GM12878 (cell line): ENCODE data around the gene IL36A. TPM values are rescaled to one million over a fixed set of nuclear protein-coding genes. Genes with fewer than 3 reads are reported as not detected.

ENCODE experiments used
- ATAC-seq: fragments of 200-7000 bp; cut with Tn5 transposase; 3 replicates; pipeline ENCODE4 v1.9.1; 2020; ENCODE audit warnings: mild to moderate bottlenecking, moderate library complexity
- BruUV-seq: library from RNA; stranded (reverse); fragments of 400-500 nt; replicated peaks from 2 replicates; lab custom pipeline; 2021; lab: Mats Ljungman, UMichigan
- CTCF ChIA-PET: fragments of 300-600 bp; sonication (Branson Sonifier 250); formaldehyde crosslinking; extraction: SDS; loops from one replicate; lab custom pipeline; 2021; ENCODE audit warnings: inconsistent platforms; lab: Yijun Ruan, JAX
- POLR2A ChIA-PET: fragments of 350-600 bp; formaldehyde crosslinking; extraction: SDS; loops from one replicate; lab custom pipeline; 2021; ENCODE audit warnings: inconsistent platforms; lab: Charles Lee
- RAD21 ChIA-PET: fragments of 300-600 bp; sonication (Branson Sonifier 250); formaldehyde crosslinking; loops from one replicate; lab custom pipeline; 2023; ENCODE audit warnings: antibody characterized with exemption; ENCODE audit not compliant: unreplicated experiment; lab: Charles Lee
- SMC1A ChIA-PET: fragments of 300-600 bp; sonication (Branson Sonifier 250); formaldehyde crosslinking; loops from one replicate; lab custom pipeline; 2023; ENCODE audit not compliant: unreplicated experiment, uncharacterized antibody; lab: Charles Lee
- DNase-seq: peaks from one replicate; pipeline ENCODE4 v3.0.0-alpha.2; 2011; ENCODE audit warnings: low read depth, low spot score
- FAIRE-seq: peaks from 3 replicates; lab custom pipeline; 2011; peaks lifted over from hg19 to GRCh38; lab: Jason Lieb, UNC
- H2AFZ ChIP-seq: 2 replicates; pipeline ENCODE4 v1.6.0; 2011; ENCODE audit warnings: low read depth, low read length, control low read depth; ENCODE audit not compliant: control insufficient read depth
- H3K27ac ChIP-seq: 2 replicates; pipeline ENCODE4 v1.5.1; 2011; ENCODE audit warnings: control low read depth; ENCODE audit not compliant: control insufficient read depth, insufficient read depth
- H3K27me3 ChIP-seq, 2 experiments: replicated peaks in 1 of 2; 2 replicates each; pipeline versions ENCODE4 v1.6.0 to v1.6.1; 2011; ENCODE audit warnings: low read length in 1 of 2; ENCODE audit not compliant: control insufficient read depth in 2 of 2, insufficient read depth in 2 of 2
- H3K36me3 ChIP-seq, 2 experiments: 2 replicates each; pipeline ENCODE4 v1.5.1; 2011; ENCODE audit warnings: low read length in 1 of 2; ENCODE audit not compliant: control insufficient read depth in 2 of 2, insufficient read depth in 2 of 2
- H3K4me1 ChIP-seq: 2 replicates; pipeline ENCODE4 v1.6.1; 2011; ENCODE audit warnings: mild to moderate bottlenecking, low read length, moderate library complexity, mixed read lengths; ENCODE audit not compliant: control insufficient read depth, insufficient read depth
- H3K4me2 ChIP-seq: 2 replicates; pipeline ENCODE4 v1.6.0; 2011; ENCODE audit warnings: control low read depth; ENCODE audit not compliant: control insufficient read depth, insufficient read depth
- H3K4me3 ChIP-seq: fragments of 200-600 bp; sonication (generic); 2 replicates; pipeline ENCODE4 v1.5.1; 2016
- H3K79me2 ChIP-seq: 2 replicates; pipeline ENCODE4 v1.6.0; 2011; ENCODE audit warnings: low read length; ENCODE audit not compliant: control insufficient read depth, insufficient read depth
- H3K9ac ChIP-seq: 2 replicates; pipeline ENCODE4 v1.8.0; 2011; ENCODE audit warnings: low read length, control low read depth, mixed read lengths; ENCODE audit not compliant: control insufficient read depth, insufficient read depth
- H3K9me3 ChIP-seq: replicated peaks from 3 replicates; pipeline ENCODE4 v1.5.1; 2011; ENCODE audit warnings: mild to moderate bottlenecking, low read length; ENCODE audit not compliant: control insufficient read depth, insufficient read depth
- H4K20me1 ChIP-seq: 2 replicates; pipeline ENCODE4 v1.6.0; 2011; ENCODE audit not compliant: control insufficient read depth, insufficient read depth
- ATF7 ChIP-seq: fragments of 450-650 bp; IDR thresholded peaks from 2 replicates; pipeline ENCODE4 v1.6.1; 2016; ENCODE audit warnings: low read depth, mild to moderate bottlenecking
- BHLHE40 ChIP-seq, 2 experiments: fragments of 450-650 bp in 1 of 2; IDR thresholded peaks; 2 replicates each; pipeline ENCODE4 v1.6.1; 2011 to 2017; ENCODE audit warnings: low read depth in 2 of 2, borderline replicate concordance in 1 of 2, improper control_type of control experiment in 1 of 2, low read length in 1 of 2, mild to moderate bottlenecking in 1 of 2
- BRCA1 ChIP-seq: IDR thresholded peaks from 2 replicates; pipeline ENCODE4 v1.6.1; 2011; ENCODE audit warnings: low read depth, low read length, improper control_type of control experiment
- DPF2 ChIP-seq: fragments of 450-650 bp; IDR thresholded peaks from 2 replicates; pipeline ENCODE4 v1.6.1; 2017; ENCODE audit warnings: mild to moderate bottlenecking
- MEF2B ChIP-seq: fragments of 450-650 bp; IDR thresholded peaks from 2 replicates; pipeline ENCODE4 v1.6.1; 2018; ENCODE audit warnings: mild to moderate bottlenecking, moderate library complexity; ENCODE audit not compliant: partially characterized antibody, poor library complexity, severe bottlenecking
- NRF1 ChIP-seq: conservative IDR thresholded peaks from 2 replicates; pipeline ENCODE4 v1.6.1; 2011; ENCODE audit warnings: mild to moderate bottlenecking, low read depth, low read length, improper control_type of control experiment
- SMAD1 ChIP-seq: fragments of 450-650 bp; IDR thresholded peaks from 2 replicates; pipeline ENCODE4 v1.6.1; 2018; ENCODE audit warnings: mild to moderate bottlenecking, low read depth; ENCODE audit not compliant: partially characterized antibody
- ZZZ3 ChIP-seq: IDR thresholded peaks from 2 replicates; pipeline ENCODE4 v1.6.1; 2011; ENCODE audit warnings: low read depth; ENCODE audit not compliant: control insufficient read depth, insufficient read length
- WGBS: methylation state at CpG from one replicate; pipeline ENCODE4 v1.1.6; 2016; ENCODE audit warnings: low lambda C conversion rate; ENCODE audit not compliant: insufficient replicate concordance, insufficient coverage; ENCODE audit errors: missing lambda C conversion rate; 5-methylcytosine and 5-hydroxymethylcytosine counted together
- in situ Hi-C: fragments of 300-500 bp; cut with MboI; formaldehyde crosslinking; loops from 9 replicates; pipeline ENCODE4 v1.14.3; 2018; ENCODE audit warnings: mixed read lengths
- intact Hi-C: fragments of 100-400 bp; cut with micrococcal nuclease; formaldehyde crosslinking; loops from one replicate; pipeline ENCODE4 v1.14.2; 2022; ENCODE audit not compliant: unreplicated experiment
- polyA plus RNA-seq, 11 experiments: library from polyadenylated mRNA; depleted of rRNA in 4 of 11; unstranded in 6 of 11; stranded (reverse) in 5 of 11; fragments of >200 nt; fragmentation: Nextera tagmentation in 4 of 11; fragmentation: Illumina TruSeq in 1 of 11; extraction: Ambion mirVana in 4 of 11; extraction: Trizol in 1 of 11; gene quantifications; 1 replicate in 1 of 11; 2 replicates in 10 of 11; pipeline versions ENCODE4 v1.2.1 to v1.2.3, GENCODE V29; 2011 to 2016; ENCODE audit warnings: inconsistent platforms in 2 of 11, missing spikeins in 2 of 11, low read depth in 1 of 11
- total RNA-seq, 4 experiments: library from RNA; depleted of rRNA in 3 of 4; stranded (reverse); fragments of >200 nt in 3 of 4; fragmentation: Illumina TruSeq in 1 of 4; extraction: Trizol in 1 of 4; gene quantifications; 2 replicates each; pipeline versions ENCODE4 v1.2.1 to v1.2.3, GENCODE V29; 2013 to 2021
- TF ChIP-seq, protein P1 (sequence below): fragments of 450-650 bp; formaldehyde crosslinking; IDR thresholded peaks from 2 replicates; pipeline ENCODE4 v1.4.0; 2020; ENCODE audit warnings: mild to moderate bottlenecking, moderate library complexity

The IL36A gene
- total and polyA plus RNA-seq, 10 of the 15 experiments (the other 5 are each of a cell fraction or from before 2014, with no cell fraction given), result not detected

DNA sequence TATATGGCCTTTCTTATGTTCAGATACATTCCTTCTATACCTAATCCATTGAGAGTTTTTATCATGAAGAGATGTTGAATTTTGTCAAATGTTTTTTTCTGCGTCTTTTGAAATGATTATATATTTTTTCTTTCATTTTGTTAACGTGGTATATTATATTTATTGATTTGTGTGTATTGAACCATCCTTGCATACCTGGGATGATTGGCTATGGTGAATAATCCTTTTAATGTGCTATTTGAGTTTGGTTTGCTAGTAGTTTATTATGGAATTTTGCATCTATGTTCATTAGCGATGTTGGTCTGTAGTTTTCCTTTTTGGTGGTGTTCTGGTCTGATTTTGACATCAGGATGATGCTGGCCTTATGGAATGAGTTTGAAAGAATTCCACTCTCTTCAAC lies 15.6 kb upstream of the IL36A start:
- no peak for ATAC-seq
- ChIA-PET RAD21 (no interaction called here), CTCF (no interaction called here), SMC1A (interaction anchor here (1.0 kb wide), 1 partner anchor 10 kb away, joined by 3 read pairs; no protein-coding TSS in a partner anchor), POLR2A (no interaction called here)
- TF ChIP-seq DPF2, result no peak
- no peak for TF ChIP-seq BHLHE40 (IDR thresholded peaks at IDR 0.05; ENCODE audit: borderline replicate concordance in 1 of 2, low read depth in 2 of 2, low read length in 1 of 2)
- TF ChIP-seq NRF1, result no peak
- no peak for TF ChIP-seq BRCA1
- TF ChIP-seq ZZZ3, result no peak
- TF ChIP-seq, protein P1, sequence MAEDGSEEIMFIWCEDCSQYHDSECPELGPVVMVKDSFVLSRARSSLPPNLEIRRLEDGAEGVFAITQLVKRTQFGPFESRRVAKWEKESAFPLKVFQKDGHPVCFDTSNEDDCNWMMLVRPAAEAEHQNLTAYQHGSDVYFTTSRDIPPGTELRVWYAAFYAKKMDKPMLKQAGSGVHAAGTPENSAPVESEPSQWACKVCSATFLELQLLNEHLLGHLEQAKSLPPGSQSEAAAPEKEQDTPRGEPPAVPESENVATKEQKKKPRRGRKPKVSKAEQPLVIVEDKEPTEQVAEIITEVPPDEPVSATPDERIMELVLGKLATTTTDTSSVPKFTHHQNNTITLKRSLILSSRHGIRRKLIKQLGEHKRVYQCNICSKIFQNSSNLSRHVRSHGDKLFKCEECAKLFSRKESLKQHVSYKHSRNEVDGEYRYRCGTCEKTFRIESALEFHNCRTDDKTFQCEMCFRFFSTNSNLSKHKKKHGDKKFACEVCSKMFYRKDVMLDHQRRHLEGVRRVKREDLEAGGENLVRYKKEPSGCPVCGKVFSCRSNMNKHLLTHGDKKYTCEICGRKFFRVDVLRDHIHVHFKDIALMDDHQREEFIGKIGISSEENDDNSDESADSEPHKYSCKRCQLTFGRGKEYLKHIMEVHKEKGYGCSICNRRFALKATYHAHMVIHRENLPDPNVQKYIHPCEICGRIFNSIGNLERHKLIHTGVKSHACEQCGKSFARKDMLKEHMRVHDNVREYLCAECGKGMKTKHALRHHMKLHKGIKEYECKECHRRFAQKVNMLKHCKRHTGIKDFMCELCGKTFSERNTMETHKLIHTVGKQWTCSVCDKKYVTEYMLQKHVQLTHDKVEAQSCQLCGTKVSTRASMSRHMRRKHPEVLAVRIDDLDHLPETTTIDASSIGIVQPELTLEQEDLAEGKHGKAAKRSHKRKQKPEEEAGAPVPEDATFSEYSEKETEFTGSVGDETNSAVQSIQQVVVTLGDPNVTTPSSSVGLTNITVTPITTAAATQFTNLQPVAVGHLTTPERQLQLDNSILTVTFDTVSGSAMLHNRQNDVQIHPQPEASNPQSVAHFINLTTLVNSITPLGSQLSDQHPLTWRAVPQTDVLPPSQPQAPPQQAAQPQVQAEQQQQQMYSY (CRISPR knock-in tag), result no peak
- no peak for TF ChIP-seq ATF7
- no peak for TF ChIP-seq SMAD1
- no peak for TF ChIP-seq MEF2B
- Histone ChIP-seq H3K9ac (no peak overlapping the region), H3K27me3 (no peaks in the 10 kb centered on the region), H3K4me1 (no peaks in the 10 kb centered on the region), H2AFZ (no peak overlapping the region), H3K4me3 (no peak overlapping the region), H3K36me3 (no peaks in the 10 kb centered on the region), H4K20me1 (no peaks in the 10 kb centered on the region), H3K27ac (no peak overlapping the region), H3K79me2 (no peaks in the 10 kb centered on the region), H3K4me2 (no peak overlapping the region), H3K9me3 (no peaks in the 10 kb centered on the region; the same call in 2 of the 3 replicates)
- FAIRE-seq, result no peak
- in situ Hi-C loops (no loop called here), intact Hi-C loops (no loop called here)
- 25% methylated on average over 3 of the region's 3 CpGs for WGBS
- DNase-seq, result no peak
- BruUV-seq, result no TSS peak
